ENCODE results near the gene OSGEP. TPM values are rescaled to one million over a fixed set of nuclear protein-coding genes. Genes with fewer than 3 reads are reported as not detected.

The OSGEP gene
- total and polyA plus RNA-seq, 2 of the 13 experiments (the other 11 are each of a cell fraction or from before 2014, with no cell fraction given), result 39.7 to 41.1 TPM

- TF ChIP-seq RBFOX2 (IDR thresholded peaks at IDR 0.05; ENCODE audit: low read depth, low read length) (peak; percentile 92), ZBTB2 (CRISPR knock-in tag; IDR thresholded peaks at IDR 0.05; ENCODE audit: low read depth) (peak; percentile 57), BCL6 (CRISPR knock-in tag; IDR thresholded peaks at IDR 0.05) (peak; percentile 68), MNT (IDR thresholded peaks at IDR 0.05) (peak; percentile 98), KLF11 (CRISPR knock-in tag; IDR thresholded peaks at IDR 0.05) (peak; percentile 99), CBX2 (IDR thresholded peaks at IDR 0.05; ENCODE audit: low read depth, low read length) (no peak), CBX2 (CRISPR knock-in tag; IDR thresholded peaks at IDR 0.05; ENCODE audit: low read depth) (0 out of 2 replicates have a peak, but pooled peaks have one; percentile 27), ZHX2 (IDR thresholded peaks at IDR 0.05; ENCODE audit: low read depth) (peak; percentile 82), ZHX2 (CRISPR knock-in tag; IDR thresholded peaks at IDR 0.05; ENCODE audit: borderline replicate concordance) (no peak; the same call in 1 of the 2 replicates), EHMT2 (IDR thresholded peaks at IDR 0.05; ENCODE audit: borderline replicate concordance, low read depth, low read length) (peak; percentile 71; the same call in 1 of the 2 replicates), PHF5A (CRISPR knock-in tag; IDR thresholded peaks at IDR 0.05; ENCODE audit: low read depth, unreplicated experiment) (peak; percentile 90), ZBTB38 (CRISPR knock-in tag; IDR thresholded peaks at IDR 0.05) (peak; percentile 85), DDIT3 (CRISPR knock-in tag; IDR thresholded peaks at IDR 0.05) (no peak), IRF1 (CRISPR knock-in tag; IDR thresholded peaks at IDR 0.05; ENCODE audit: low read depth) (0 out of 2 replicates have a peak, but pooled peaks have one; percentile 59), TCF7L2 (IDR thresholded peaks at IDR 0.05; ENCODE audit: low read depth, low read length) (no peak), ELK4 (CRISPR knock-in tag; IDR thresholded peaks at IDR 0.05; ENCODE audit: borderline replicate concordance) (no peak), MXI1 (IDR thresholded peaks at IDR 0.05; ENCODE audit: borderline replicate concordance, low read depth, low read length) (peak; percentile 74; the same call in 1 of the 3 replicates)
These were observed 6.9 kb upstream of the OSGEP start, which contains the start of gene PIP4P1 (continued) for GRCh38 chr14:20461225-20462141.
